ENCODE measurements around the gene MAN1A1.

- TF ChIP-seq POU5F1 (IDR thresholded peaks at IDR 0.05; ENCODE audit: low read depth, low read length) (no peak), RAD21 (IDR thresholded peaks at IDR 0.05 in 1 of 2, conservative IDR thresholded peaks at IDR 0.05 in 1 of 2; ENCODE audit: low read depth in 2 of 2, low read length in 2 of 2) (no peak), CTCF (IDR thresholded peaks at IDR 0.05; ENCODE audit: control extremely low read depth in 1 of 3, insufficient read depth in 1 of 3, low read depth in 1 of 3, low read length in 3 of 3) (no peak), POLR2AphosphoS5 (IDR thresholded peaks at IDR 0.05; ENCODE audit: low read depth, low read length) (no peak)
Observed at GRCh38 chr6:119322715-119323350, 26.7 kb downstream of the MAN1A1 start.
